GM21423 (cell line): Measurements from ENCODE around the gene AKAP7.
"Not testable (repeated sequence)": the region's sequence is repeated elsewhere in the genome, so short reads cannot be mapped to it uniquely, and the experiment has no call there.

Experiments
- ATAC-seq: cut with Tn5 transposase; IDR thresholded peaks from one replicate; pipeline ENCODE4 v1.9.1; 2021; ENCODE audit warnings: mild to moderate bottlenecking, moderate library complexity; ENCODE audit not compliant: unreplicated experiment

Gene AKAP7

GRCh38 chr6:131288214-131288613 is 152.9 kb downstream of the AKAP7 start:
- no peak for ATAC-seq

- ATAC-seq = no peak
Observed at GRCh38 chr6:131290955-131291354, 155.7 kb downstream of the AKAP7 start.

- no peak for ATAC-seq
Observed at GRCh38 chr6:131292145-131292938, 157.1 kb downstream of the AKAP7 start.

GRCh38 chr6:131293472-131293911 is 158.2 kb downstream of the AKAP7 start:
- ATAC-seq = no peak

- ATAC-seq = no peak
Observed at GRCh38 chr6:131295081-131295480, 159.8 kb downstream of the AKAP7 start.

GRCh38 chr6:131300826-131301225 is 165.6 kb downstream of the AKAP7 start:
- not testable (repeated sequence) for ATAC-seq

GRCh38 chr6:131303338-131303930 is 168.2 kb downstream of the AKAP7 start:
- ATAC-seq = no peak

GRCh38 chr6:131305037-131305850 is 170.0 kb downstream of the AKAP7 start:
- no peak for ATAC-seq

- no peak for ATAC-seq
Observed at GRCh38 chr6:131309437-131309836, 174.2 kb downstream of the AKAP7 start.

- no peak for ATAC-seq
Observed at GRCh38 chr6:131314838-131315237, 179.6 kb downstream of the AKAP7 start.

GRCh38 chr6:131316654-131317053 is 181.4 kb downstream of the AKAP7 start:
- no peak for ATAC-seq

- ATAC-seq = no peak
Observed at GRCh38 chr6:131317516-131317915, 182.2 kb downstream of the AKAP7 start.

GRCh38 chr6:131321589-131321988 is 186.3 kb downstream of the AKAP7 start:
- no peak for ATAC-seq

- ATAC-seq = no peak
Observed at GRCh38 chr6:131322125-131322524, 186.9 kb downstream of the AKAP7 start.

- ATAC-seq = not testable (repeated sequence)
Observed at GRCh38 chr6:131325669-131326068, 190.4 kb downstream of the AKAP7 start.

GRCh38 chr6:131328727-131329126 is 193.5 kb downstream of the AKAP7 start:
- ATAC-seq = not testable (repeated sequence)

- ATAC-seq = no peak
Observed at GRCh38 chr6:131331151-131331550, 195.9 kb downstream of the AKAP7 start.

GRCh38 chr6:131331873-131332781 is 196.9 kb downstream of the AKAP7 start:
- ATAC-seq = no peak
